C4-2B (cell line): ENCODE measurements around the gene SCG5.

ENCODE experiments used
- CTCF ChIP-seq: fragments of 450-650 bp; conservative IDR thresholded peaks from 2 replicates; pipeline ENCODE4 v1.5.1; 2017; ENCODE audit warnings: mild to moderate bottlenecking
- ZFX ChIP-seq: fragments of 450-650 bp; IDR thresholded peaks from 2 replicates; pipeline ENCODE4 v1.6.1; 2017

- no peak for TF ChIP-seq CTCF
- no peak for TF ChIP-seq ZFX
These were observed 41.1 kb downstream of the SCG5 start for GRCh38 chr15:32682569-32682968.
